Ishikawa (cell line): ENCODE results near the gene FIS1.

Experiments
- CEBPB ChIP-seq: IDR thresholded peaks from 2 replicates; pipeline ENCODE4 v1.6.1; 2012
- CREB1 ChIP-seq: IDR thresholded peaks from 2 replicates; pipeline ENCODE4 v1.6.1; 2012; ENCODE audit warnings: low read depth
- EGR1 ChIP-seq: IDR thresholded peaks from 2 replicates; pipeline ENCODE4 v1.6.1; 2012
- EP300 ChIP-seq: IDR thresholded peaks from 2 replicates; pipeline ENCODE4 v1.6.1; 2012; ENCODE audit warnings: borderline replicate concordance
- FOXM1 ChIP-seq: IDR thresholded peaks from 2 replicates; pipeline ENCODE4 v1.6.1; 2012; ENCODE audit warnings: low read depth, borderline replicate concordance
- NFIC ChIP-seq: IDR thresholded peaks from 2 replicates; pipeline ENCODE4 v1.6.1; 2012
- RAD21 ChIP-seq: IDR thresholded peaks from 2 replicates; pipeline ENCODE4 v1.6.1; 2012; ENCODE audit warnings: low read depth
- REST ChIP-seq: IDR thresholded peaks from 2 replicates; pipeline ENCODE4 v1.6.1; 2012; ENCODE audit warnings: low read depth, mild to moderate bottlenecking
- TAF1 ChIP-seq: IDR thresholded peaks from 2 replicates; pipeline ENCODE4 v1.6.1; 2012; ENCODE audit warnings: low read depth, mild to moderate bottlenecking
- TCF12 ChIP-seq: IDR thresholded peaks from 2 replicates; pipeline ENCODE4 v1.6.1; 2012; ENCODE audit warnings: low read depth
- TEAD4 ChIP-seq: IDR thresholded peaks from 2 replicates; pipeline ENCODE4 v1.6.1; 2012
- YY1 ChIP-seq: IDR thresholded peaks from 2 replicates; pipeline ENCODE4 v1.6.1; 2012; ENCODE audit warnings: low read depth
- ZBTB7A ChIP-seq: IDR thresholded peaks from 2 replicates; pipeline ENCODE4 v1.6.1; 2012; ENCODE audit warnings: low read depth
- TF ChIP-seq, protein P1 (sequence below): IDR thresholded peaks from 2 replicates; pipeline ENCODE4 v1.6.1; 2012
- TF ChIP-seq, protein P2 (sequence below): IDR thresholded peaks from 2 replicates; pipeline ENCODE4 v1.6.1; 2012

The FIS1 gene

GRCh38 chr7:101226721-101227120 is 18.2 kb downstream of the FIS1 start:
- TF ChIP-seq CEBPB: no peak
- no peak for TF ChIP-seq NFIC
- no peak for TF ChIP-seq EP300
- no peak for TF ChIP-seq TCF12
- no peak for TF ChIP-seq RAD21
- no peak for TF ChIP-seq YY1
- no peak for TF ChIP-seq TEAD4
- TF ChIP-seq EGR1: no peak
- TF ChIP-seq FOXM1: no peak
- TF ChIP-seq CREB1: no peak
- TF ChIP-seq REST: no peak
- TF ChIP-seq, protein P1, sequence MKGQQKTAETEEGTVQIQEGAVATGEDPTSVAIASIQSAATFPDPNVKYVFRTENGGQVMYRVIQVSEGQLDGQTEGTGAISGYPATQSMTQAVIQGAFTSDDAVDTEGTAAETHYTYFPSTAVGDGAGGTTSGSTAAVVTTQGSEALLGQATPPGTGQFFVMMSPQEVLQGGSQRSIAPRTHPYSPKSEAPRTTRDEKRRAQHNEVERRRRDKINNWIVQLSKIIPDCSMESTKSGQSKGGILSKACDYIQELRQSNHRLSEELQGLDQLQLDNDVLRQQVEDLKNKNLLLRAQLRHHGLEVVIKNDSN: no peak
- TF ChIP-seq ZBTB7A: no peak
- TF ChIP-seq TAF1: no peak
- TF ChIP-seq, protein P2, sequence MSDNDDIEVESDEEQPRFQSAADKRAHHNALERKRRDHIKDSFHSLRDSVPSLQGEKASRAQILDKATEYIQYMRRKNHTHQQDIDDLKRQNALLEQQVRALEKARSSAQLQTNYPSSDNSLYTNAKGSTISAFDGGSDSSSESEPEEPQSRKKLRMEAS: no peak

GRCh38 chr7:101225650-101226049 is 19.2 kb downstream of the FIS1 start:
- TF ChIP-seq, protein P2: no peak
- TF ChIP-seq RAD21 (no peak), REST (no peak), EP300 (no peak), NFIC (no peak), ZBTB7A (no peak), FOXM1 (no peak), TEAD4 (no peak)
- TF ChIP-seq, protein P1: no peak

GRCh38 chr7:101223528-101223927 is 21.4 kb downstream of the FIS1 start:
- TF ChIP-seq TEAD4: no peak
- TF ChIP-seq TCF12: no peak
- TF ChIP-seq CEBPB: no peak
- no peak for TF ChIP-seq EP300
- TF ChIP-seq REST: no peak
- no peak for TF ChIP-seq YY1
- TF ChIP-seq, protein P2: no peak

GRCh38 chr7:101222275-101222830 is 22.5 kb downstream of the FIS1 start:
- TF ChIP-seq TAF1 (no peak), TCF12 (no peak), RAD21 (no peak)
- TF ChIP-seq, protein P2: no peak
